Stimulated activated CD8-positive, alpha-beta memory T cell treated with anti-CD3 and anti-CD28 coated beads, Interleukin-12 subunit alpha, Interleukin-12 subunit beta, amount 100 ng/mL, for 4 hours (primary cell): ENCODE measurements around the gene NDUFAF4.

Source experiments
- DNase-seq: peaks from one replicate; pipeline ENCODE4 v3.0.0-alpha.2; 2020; ENCODE audit warnings: low read depth

The NDUFAF4 gene

DNA sequence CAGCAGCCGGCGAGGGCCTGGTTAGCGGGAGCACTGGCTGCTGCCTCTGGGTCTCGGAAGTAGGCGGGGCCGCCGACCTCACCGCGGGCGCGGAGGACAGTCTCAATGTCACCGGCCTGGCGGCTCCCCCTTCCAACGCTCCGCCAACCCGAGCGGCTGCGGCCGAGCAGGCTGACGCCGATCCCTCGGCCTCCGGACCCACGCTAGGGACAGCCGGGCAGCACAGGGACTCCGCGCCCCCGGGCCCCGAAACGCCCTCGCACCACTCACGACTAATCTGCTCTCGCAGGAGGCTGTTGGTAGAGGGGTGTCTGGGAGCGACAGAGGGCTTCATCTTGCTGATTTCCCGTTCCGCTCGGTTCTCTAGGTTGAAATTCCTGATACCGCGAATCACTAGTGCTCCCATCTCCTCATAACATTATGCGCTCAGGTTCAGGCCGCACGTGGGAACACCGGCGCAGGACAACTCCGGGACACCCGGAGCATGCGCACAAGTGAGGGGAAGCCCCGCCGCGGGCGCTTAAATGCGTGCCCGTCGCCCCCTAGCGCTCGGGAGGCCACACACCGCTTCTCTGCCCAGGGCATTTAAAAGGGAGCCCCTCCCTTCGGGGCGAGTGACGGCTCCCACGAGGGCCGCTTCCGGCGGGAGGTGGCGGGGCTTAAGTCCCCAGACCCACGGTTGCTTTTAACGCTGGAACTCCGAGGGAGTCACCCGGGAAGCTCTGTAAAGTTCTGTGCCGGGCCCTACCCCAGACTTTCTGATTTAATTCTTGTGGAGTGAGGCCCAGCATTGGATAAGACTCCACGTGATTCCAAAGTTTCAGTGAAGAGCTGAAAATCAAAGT, at the start of gene NDUFAF4:
NDUFAF4 (minus strand) TSS at position 496 of the 845 bp plus-strand sequence; CDS start at position 406, 90 bp downstream.
- DNase-seq, result peak; percentile 94

DNA sequence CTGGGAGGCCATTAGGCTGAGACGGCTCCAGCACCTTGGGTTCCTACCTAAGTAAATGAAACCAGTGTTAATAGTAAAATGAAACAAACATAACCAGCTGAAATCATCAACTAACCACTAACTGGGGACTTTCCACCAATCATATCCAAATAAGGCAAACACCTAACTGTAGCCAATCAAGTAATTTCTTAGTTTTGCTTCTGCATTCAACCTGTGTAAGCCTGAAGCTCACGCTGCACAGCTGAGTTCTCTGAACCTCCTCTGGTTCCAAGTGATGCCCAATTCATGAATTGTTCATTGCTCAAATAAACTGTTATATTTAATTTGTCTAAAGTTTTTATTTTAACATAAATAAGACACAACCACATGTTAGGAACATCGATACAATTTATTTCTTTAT, 49.4 kb upstream of the NDUFAF4 start:
- no peak for DNase-seq

DNA sequence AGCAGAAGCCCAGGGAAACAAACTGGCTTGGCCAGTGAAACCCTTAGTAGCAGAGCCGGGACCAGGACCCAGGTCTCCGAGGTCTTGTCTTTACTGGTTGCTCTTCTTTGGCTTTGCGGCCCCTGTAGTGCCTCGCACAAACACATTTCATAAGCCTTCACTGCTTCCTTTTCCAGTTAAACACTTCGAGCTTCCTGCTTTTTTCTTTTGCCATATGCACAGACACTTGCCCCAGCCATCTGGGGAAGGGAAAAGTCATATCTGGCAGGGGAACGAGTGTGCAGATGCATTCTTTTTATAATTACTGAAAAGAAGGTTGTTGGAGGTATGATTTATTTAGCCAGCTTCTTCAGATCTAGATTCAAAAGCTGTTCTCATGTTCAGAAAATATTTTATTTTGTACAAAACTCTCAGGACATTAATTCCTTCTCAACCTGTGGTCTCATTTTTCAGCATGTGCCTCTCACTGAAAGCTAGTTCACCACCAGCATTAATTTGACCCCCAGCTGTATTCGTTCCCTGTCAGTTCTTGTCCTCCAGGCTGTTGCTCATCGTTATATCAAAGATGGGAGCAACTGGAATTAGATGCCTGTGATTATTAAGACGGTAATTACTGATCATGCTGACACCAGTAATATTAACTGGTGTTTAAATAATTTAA, 46.0 kb upstream of the NDUFAF4 start:
- no peak for DNase-seq

GRCh38 chr6:96942676-96943075, 45.0 kb upstream of the NDUFAF4 start:
- DNase-seq, result no peak

DNA sequence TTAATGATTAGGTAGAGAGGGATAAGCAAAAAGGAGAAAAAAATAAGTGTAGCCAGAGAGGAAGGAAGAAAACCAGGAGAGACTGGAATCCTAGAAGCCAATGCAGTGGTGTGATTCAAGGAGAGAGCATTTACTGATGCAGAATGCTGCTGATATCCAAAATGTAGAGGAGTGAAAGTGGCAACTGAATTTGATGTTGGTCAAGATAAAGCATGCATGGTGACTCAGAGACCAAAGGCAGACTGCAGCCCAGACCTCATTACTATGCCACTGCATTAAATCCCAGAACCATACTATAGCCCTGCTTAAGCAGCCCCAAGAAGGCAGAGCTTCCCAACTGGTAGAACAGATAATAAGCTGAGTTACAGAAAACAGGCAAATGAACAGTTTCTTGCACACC, 42.6 kb upstream of the NDUFAF4 start:
- DNase-seq, result no peak

DNA sequence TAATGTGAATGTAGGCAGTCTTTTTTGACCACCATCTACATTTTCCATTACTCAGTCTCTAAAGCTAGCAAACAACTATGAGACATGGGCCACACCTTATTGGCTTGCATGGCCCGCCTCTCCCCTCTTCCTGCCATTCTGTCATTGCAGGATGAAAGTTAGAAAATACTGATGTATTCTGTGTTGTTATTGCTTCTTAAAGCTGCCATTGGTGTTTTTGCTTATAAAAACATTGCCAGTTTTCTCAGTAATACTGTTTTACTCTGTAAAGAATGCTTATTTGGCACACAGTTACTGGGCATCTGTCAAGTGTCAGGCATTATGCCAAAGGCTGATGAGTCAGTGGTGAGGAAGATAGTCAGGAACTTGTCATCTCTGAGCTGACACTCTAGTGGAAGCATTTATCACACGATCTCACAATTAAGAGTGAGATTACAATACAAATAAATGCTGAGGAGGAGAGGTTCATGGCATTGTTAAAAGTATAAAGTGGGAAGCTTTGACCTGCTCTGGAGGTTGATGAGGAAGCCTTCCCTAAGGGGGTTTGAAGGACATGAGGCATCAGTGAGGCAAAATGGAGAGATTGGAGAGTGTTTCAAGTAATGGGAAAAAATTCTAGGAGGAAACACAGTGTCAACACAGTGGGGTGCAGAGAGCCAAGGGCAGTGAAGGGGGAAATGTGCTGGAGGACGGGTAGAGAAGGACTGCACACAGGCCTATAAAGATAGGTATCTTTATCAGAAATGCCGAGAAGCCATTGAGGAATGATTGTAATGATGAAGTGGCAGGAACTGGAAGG, 41.5 kb upstream of the NDUFAF4 start:
- no peak for DNase-seq

- DNase-seq, result no peak
Observed at GRCh38 chr6:96934087-96934486, 36.4 kb upstream of the NDUFAF4 start.

DNA sequence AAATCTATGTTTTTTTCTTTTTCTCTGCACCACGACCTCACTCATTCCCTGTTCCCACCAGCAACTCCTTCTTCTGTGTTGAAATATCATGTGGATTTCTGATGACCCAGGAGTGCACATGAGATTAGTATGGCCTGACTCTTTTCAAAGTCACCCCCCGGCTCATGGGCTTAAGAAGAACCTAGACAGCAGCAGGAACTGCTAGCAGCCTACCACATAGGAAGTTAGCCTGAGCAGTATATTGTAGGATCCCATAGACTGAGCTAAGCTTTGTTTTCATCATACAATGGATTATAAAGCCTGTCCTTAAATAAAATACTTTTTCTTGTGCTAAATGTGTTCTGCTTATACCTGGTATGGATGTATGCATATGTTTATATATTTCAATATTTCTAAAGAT, 33.5 kb upstream of the NDUFAF4 start:
- DNase-seq, result no peak

- no peak for DNase-seq
Observed at GRCh38 chr6:96929741-96930140, 32.0 kb upstream of the NDUFAF4 start.

GRCh38 chr6:96927660-96928059, 30.0 kb upstream of the NDUFAF4 start:
- no peak for DNase-seq

GRCh38 chr6:96926425-96926824, 28.7 kb upstream of the NDUFAF4 start:
- DNase-seq, result no peak

DNA sequence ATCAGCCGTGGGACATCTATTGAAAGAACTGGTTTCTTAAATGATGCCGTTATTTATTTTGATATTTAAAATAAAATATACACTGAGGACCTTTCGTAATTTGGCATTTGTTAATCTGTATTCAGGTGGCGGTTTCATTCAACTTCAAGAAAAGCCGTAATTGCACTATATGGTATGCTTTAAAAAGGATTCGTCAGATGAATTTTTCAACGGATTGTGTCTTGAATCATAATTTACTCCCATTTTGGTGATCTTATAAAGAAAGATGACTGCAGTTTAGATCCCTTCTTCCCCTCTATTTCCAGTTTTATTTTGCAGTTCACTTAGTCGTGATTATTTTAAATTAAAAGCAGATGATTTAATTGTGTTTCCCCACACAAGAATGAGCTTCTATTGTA, 27.6 kb upstream of the NDUFAF4 start:
- DNase-seq, result no peak

GRCh38 chr6:96923871-96924493, 26.3 kb upstream of the NDUFAF4 start:
- no peak for DNase-seq

GRCh38 chr6:96923400-96923799, 25.7 kb upstream of the NDUFAF4 start:
- no peak for DNase-seq

GRCh38 chr6:96917098-96917497, 19.4 kb upstream of the NDUFAF4 start:
- no peak for DNase-seq

DNA sequence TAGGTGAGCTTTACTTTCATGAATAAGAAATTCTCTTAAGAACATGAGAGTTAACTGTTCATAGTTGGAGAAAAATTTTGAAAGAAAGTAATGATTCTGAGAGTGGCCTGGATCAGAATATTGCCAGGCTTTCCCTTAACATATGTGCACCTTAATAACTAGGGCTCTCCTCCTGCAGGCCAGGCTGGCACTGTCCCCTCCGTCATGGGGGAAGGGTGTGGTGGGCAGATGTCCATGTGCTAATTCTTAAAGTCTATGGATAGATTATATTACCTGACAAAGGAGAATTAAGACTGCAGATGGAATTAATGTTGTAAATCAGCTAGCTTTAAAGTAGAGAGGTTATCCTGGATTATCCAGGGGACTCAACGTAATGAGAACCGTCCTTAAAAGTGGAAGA, 15.9 kb upstream of the NDUFAF4 start:
- no peak for DNase-seq

DNA sequence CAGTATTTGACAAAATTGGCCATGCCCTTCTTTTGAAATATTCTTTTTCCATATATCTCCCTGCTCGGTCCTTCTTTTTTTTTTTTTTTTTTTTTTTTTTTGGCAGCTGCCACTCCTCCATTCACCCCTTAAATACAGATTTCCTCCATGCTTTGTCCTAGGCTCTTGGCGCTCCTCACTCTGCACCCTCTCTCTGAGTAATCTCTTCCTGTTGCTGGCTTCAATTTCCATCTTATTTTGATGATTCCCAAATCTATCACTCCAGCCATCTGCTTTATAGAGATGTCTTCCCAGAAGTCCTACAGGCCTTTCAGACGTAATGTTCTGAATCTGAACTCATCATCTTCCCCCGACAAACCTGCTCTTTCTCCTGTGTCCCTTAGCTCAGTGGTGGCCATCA, 14.1 kb upstream of the NDUFAF4 start:
- no peak for DNase-seq

- no peak for DNase-seq
Observed at GRCh38 chr6:96911171-96911570, 13.5 kb upstream of the NDUFAF4 start.

DNA sequence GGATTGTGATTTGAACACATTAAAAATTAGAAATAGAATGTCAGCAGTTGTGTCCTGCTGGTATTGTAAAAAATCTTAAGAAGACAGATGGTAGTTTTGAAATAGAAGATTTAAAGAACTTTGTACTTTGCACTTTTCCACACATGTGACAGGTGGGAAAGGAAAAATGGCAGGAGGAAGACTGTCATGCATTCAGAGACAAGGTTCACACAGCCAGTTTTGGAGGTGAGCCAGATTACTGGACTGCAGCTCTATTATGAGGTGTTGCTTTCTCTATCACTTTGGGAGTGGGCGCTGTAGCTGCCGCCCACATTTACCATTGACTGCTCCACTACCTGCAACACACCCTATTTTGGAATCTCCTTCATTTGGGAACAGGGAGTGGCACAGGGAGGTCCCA, 12.1 kb upstream of the NDUFAF4 start:
- no peak for DNase-seq

DNA sequence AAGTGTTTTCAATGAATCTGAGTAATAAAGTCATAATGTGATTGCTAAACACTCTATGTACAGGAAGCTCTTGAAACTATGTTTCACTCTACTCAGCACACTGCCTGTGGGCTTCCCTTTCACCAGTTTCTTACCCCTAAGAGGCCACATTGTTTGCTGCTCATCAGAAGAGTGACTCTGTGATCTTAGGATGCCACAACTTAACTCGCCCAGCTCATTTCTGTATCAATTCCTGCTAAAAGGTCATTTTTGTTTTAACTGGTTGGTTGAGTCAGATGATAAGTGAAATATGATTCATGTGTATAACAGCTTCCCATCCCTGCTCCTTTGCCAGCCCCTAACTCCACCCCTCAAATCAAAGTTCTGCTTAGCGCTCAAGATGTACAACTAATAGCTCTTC, 9.8 kb upstream of the NDUFAF4 start:
- DNase-seq, result no peak

DNA sequence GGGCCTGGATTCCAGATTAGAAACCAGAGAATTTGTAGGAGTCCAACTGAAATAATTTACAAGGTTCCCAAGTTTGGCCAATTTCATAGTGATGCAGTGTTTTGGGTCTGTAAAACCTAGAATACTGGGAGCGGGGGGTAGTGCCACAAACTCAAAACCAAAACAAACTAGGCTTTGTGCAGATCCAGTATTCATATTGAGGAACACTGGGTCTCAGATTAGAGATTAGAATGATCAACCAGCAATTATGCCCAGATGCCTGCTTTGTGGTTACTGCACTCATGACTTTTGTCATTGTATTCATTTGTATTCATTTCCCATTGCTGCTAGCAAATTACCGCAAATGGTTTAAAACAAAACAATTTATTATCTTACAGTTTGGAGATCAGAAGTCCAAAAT, 3.2 kb upstream of the NDUFAF4 start:
- no peak for DNase-seq

DNA sequence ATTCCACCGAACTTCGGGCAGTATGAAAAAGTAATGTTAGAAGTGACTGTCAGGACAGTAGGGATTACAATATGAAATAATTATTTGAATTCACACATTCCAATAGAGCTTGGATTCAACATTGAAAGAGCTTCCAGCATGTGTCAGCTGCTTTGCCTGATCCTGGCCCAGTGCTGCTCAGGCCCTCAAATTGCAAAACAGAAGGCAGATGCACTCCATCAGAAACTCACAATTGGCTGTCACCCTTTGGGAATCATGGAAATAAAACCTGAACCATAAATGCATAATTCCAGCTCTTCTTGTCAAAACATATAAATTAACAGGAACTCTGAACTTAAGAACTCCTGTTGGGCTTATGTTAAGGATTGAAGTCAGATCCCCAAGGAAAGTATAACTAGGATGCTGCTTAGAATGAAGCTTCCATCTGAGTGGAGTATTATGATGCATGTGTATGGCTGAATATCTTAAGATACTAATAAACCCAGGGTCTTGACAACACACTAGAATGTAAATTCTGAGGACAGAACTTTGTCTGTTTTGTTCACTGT, 1.8 kb upstream of the NDUFAF4 start:
- DNase-seq, result no peak
